PFSK-1 (cell line): ENCODE data around the gene RBM14.

Experiments
- FOXP2 ChIP-seq: optimal IDR thresholded peaks from 2 replicates; pipeline ENCODE3; 2011; ENCODE audit warnings: borderline replicate concordance, control low read depth, inconsistent platforms; ENCODE audit not compliant: insufficient read depth; ENCODE audit errors: extremely low read length, extremely low read depth
- POLR2AphosphoS5 ChIP-seq: IDR thresholded peaks from 2 replicates; pipeline ENCODE4 v1.6.1; 2012; ENCODE audit warnings: low read depth, mild to moderate bottlenecking, control low read depth, low read length, moderate library complexity
- REST ChIP-seq, 2 experiments: IDR thresholded peaks; 2 replicates each; pipeline versions ENCODE4 v1.6.1 to v1.8.0; 2011 to 2012; ENCODE audit warnings: low read depth in 2 of 2, low read length in 2 of 2, control low read depth in 1 of 2, inconsistent platforms in 1 of 2, mild to moderate bottlenecking in 1 of 2, moderate library complexity in 1 of 2; ENCODE audit not compliant: insufficient read depth in 1 of 2
- SIN3A ChIP-seq: IDR thresholded peaks from 2 replicates; pipeline ENCODE4 v1.6.1; 2012; ENCODE audit warnings: mild to moderate bottlenecking, low read length, moderate library complexity, borderline replicate concordance; ENCODE audit not compliant: insufficient read depth

- TF ChIP-seq REST (IDR thresholded peaks at IDR 0.05; ENCODE audit: insufficient read depth in 1 of 2, low read depth in 2 of 2, low read length in 2 of 2), result no peak
- TF ChIP-seq SIN3A, result no peak
- no peak for TF ChIP-seq POLR2AphosphoS5
- TF ChIP-seq FOXP2, result no peak
Measured at GRCh38 chr11:66625752-66626149, 9.3 kb downstream of the RBM14 start.
